Thyroid gland (tissue), 4 donors: ENCODE data around the gene MTUS2. TPM values are rescaled to one million over a fixed set of nuclear protein-coding genes. Genes with fewer than 3 reads are reported as not detected.

Experiments
- DNase-seq, 2 donors: peaks; one replicate each; pipeline ENCODE4 v3.0.0-alpha.2; 2019
- H3K27ac ChIP-seq, 3 donors: fragments of 200-600 bp; sonication (generic); 1 replicate in 2 of 3; 2 replicates in 1 of 3; pipeline ENCODE4 v1.5.1; 2016 to 2019; ENCODE audit warnings: mild to moderate bottlenecking in 1 of 3, moderate library complexity in 1 of 3
- H3K27me3 ChIP-seq: fragments of 200-600 bp; sonication (generic); one replicate; pipeline ENCODE4 v1.5.1; 2019
- H3K36me3 ChIP-seq, 2 donors: fragments of 200-600 bp; sonication (generic); one replicate each; pipeline ENCODE4 v1.5.1; 2016 to 2019
- H3K4me1 ChIP-seq, 2 donors: fragments of 200-600 bp; sonication (generic); one replicate each; pipeline ENCODE4 v1.5.1; 2017 to 2019
- H3K4me3 ChIP-seq, 3 donors: fragments of 200-600 bp; sonication (generic); replicated peaks in 1 of 3; 1 replicate in 2 of 3; 2 replicates in 1 of 3; pipeline ENCODE4 v1.5.1; 2016; ENCODE audit warnings: mild to moderate bottlenecking in 1 of 3
- H3K9me3 ChIP-seq: fragments of 200-600 bp; sonication (generic); one replicate; pipeline ENCODE4 v1.5.1; 2017
- POLR2A ChIP-seq, 2 donors: fragments of 450-650 bp; IDR thresholded peaks; one replicate each; pipeline ENCODE4 v1.6.1; 2017; ENCODE audit warnings: antibody characterized with exemption in 2 of 2, mild to moderate bottlenecking in 2 of 2, moderate library complexity in 1 of 2
- WGBS, 2 donors: methylation state at CpG; one replicate each; pipeline ENCODE4 v1.1.5; 2017; 5-methylcytosine and 5-hydroxymethylcytosine counted together
- intact Hi-C: fragments of 100-400 bp; cut with DNase I; formaldehyde crosslinking; loops from one replicate; pipeline ENCODE4 v1.15.1; 2023
- total RNA-seq, 4 donors: library from RNA; depleted of rRNA; stranded (reverse); fragments of >200 nt; gene quantifications; one replicate each; pipeline ENCODE4 v1.2.3, GENCODE V29; 2016
- TF ChIP-seq, protein P1 (sequence below), 6 experiments: fragments of 200-600 bp in 3 of 6; fragments of 450-650 bp in 3 of 6; sonication (generic) in 3 of 6; IDR thresholded peaks; one replicate each; pipeline ENCODE4 v1.5.1; 2016 to 2019; ENCODE audit warnings: antibody characterized with exemption in 6 of 6, mild to moderate bottlenecking in 2 of 6, inconsistent platforms in 1 of 6, moderate library complexity in 1 of 6

MTUS2 gene
- total RNA-seq, 4 donors from 2014 or later, result 0.98 to 1.5 (median 1.1) TPM

DNA sequence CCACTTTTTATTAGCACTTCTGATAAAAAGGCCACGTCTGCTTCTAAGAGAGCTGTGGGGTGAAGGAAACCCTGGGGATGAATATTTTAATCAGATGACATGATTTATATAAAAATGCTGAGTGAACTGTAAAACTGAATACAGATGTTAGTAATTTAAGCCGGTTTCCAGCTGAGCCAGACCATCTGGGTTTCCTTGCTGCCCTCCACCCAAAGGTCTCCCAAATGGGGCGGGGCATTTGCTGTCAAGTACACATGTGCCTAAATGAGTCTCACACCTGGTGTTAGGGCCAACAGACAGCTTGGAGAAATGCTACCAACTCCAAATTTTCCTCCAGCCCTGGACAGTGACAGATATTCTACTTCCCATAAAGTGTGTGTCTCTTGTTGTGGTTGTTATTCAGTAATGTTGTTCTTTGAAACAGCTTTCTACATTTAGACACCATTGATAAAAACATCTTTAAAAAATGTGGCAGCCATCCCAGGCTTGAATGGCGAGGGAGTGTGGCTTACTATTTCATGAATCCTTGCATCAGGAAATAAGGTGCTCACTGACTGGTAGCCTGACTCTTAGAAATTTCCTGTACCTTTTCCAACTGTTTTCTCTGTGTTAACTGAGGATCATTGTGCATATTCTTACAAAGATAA, 350.4 kb downstream of the MTUS2 start:
- Histone ChIP-seq H3K9me3 (no peaks in the 10 kb centered on the region), H3K4me3 (no peak overlapping the region), H3K36me3 (no peaks in the 10 kb centered on the region), H3K4me1 (no peaks in the 10 kb centered on the region), H3K27ac (no peak overlapping the region), H3K27me3 (no peaks in the 10 kb centered on the region)
- DNase-seq, result no peak
- intact Hi-C loops, result no loop called here
- WGBS, 2 donors, result 72 to 79% methylated on average over 4 of the region's 4 CpGs
- TF ChIP-seq POLR2A (IDR thresholded peaks at IDR 0.05), result no peak
- TF ChIP-seq, protein P1, sequence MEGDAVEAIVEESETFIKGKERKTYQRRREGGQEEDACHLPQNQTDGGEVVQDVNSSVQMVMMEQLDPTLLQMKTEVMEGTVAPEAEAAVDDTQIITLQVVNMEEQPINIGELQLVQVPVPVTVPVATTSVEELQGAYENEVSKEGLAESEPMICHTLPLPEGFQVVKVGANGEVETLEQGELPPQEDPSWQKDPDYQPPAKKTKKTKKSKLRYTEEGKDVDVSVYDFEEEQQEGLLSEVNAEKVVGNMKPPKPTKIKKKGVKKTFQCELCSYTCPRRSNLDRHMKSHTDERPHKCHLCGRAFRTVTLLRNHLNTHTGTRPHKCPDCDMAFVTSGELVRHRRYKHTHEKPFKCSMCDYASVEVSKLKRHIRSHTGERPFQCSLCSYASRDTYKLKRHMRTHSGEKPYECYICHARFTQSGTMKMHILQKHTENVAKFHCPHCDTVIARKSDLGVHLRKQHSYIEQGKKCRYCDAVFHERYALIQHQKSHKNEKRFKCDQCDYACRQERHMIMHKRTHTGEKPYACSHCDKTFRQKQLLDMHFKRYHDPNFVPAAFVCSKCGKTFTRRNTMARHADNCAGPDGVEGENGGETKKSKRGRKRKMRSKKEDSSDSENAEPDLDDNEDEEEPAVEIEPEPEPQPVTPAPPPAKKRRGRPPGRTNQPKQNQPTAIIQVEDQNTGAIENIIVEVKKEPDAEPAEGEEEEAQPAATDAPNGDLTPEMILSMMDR (IDR thresholded peaks at IDR 0.05), result no peak

GRCh38 chr13:29171244-29171643, 351.1 kb downstream of the MTUS2 start:
- Histone ChIP-seq H3K36me3 (no peaks in the 10 kb centered on the region), H3K4me1 (no peaks in the 10 kb centered on the region), H3K27ac (no peak overlapping the region), H3K9me3 (no peaks in the 10 kb centered on the region), H3K4me3 (no peak overlapping the region), H3K27me3 (no peaks in the 10 kb centered on the region)
- no peak for TF ChIP-seq POLR2A (IDR thresholded peaks at IDR 0.05)
- TF ChIP-seq, protein P1 (IDR thresholded peaks at IDR 0.05), result no peak
- WGBS, 2 donors, result 92 to 95% methylated on average over 3 of the region's 3 CpGs
- DNase-seq, result no peak
- intact Hi-C loops, result no loop called here

- no peaks in the 10 kb centered on the region for H3K9me3 ChIP-seq
- 75 to 84% methylated on average over 3 of the region's 3 CpGs for WGBS, 2 donors
- no peaks in the 10 kb centered on the region for H3K36me3 ChIP-seq
- intact Hi-C loops, result no loop called here
- no peaks in the 10 kb centered on the region for H3K4me1 ChIP-seq
- no peak overlapping the region for H3K4me3 ChIP-seq
- H3K27ac ChIP-seq, result no peak overlapping the region
- TF ChIP-seq POLR2A (IDR thresholded peaks at IDR 0.05), result no peak
- H3K27me3 ChIP-seq, result no peaks in the 10 kb centered on the region
- no peak for DNase-seq
Measured at GRCh38 chr13:29174093-29174492, 354.0 kb downstream of the MTUS2 start.

- H3K9me3 ChIP-seq, result no peaks in the 10 kb centered on the region
- H3K4me3 ChIP-seq, result no peak overlapping the region
- intact Hi-C loops, result no loop called here
- H3K4me1 ChIP-seq, result peaks cover 0 to 4% of the 10 kb centered on the region in 2 donors
- DNase-seq, result no peak
- no peak overlapping the region for H3K27ac ChIP-seq
- H3K36me3 ChIP-seq, result no peaks in the 10 kb centered on the region
- H3K27me3 ChIP-seq, result no peaks in the 10 kb centered on the region
- TF ChIP-seq POLR2A (IDR thresholded peaks at IDR 0.05), result no peak
- TF ChIP-seq, protein P1 (IDR thresholded peaks at IDR 0.05), result no peak
- 79 to 83% methylated on average over 3 of the region's 3 CpGs for WGBS, 2 donors
Measured at GRCh38 chr13:29175250-29175873, 355.2 kb downstream of the MTUS2 start.

DNA sequence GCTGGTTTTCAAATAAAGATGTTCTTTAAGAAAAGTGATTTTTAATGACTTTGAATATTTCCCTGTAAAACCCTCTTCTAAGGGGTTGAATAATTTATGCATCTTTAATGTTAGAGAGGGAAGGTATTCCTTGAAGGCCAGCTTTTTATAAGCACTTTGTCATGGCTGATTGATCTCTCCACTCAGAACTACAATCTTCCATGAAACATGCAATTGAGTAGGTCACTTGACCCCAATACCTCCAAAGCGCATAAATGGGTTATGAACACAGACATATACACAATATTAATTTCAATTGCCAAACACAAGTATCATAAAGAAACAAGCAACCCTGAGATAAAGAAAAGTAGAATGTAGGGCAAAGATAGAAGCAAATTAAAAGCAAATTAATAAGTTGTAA, 359.9 kb downstream of the MTUS2 start:
- Histone ChIP-seq H3K4me1 (peaks cover 0 to 6% of the 10 kb centered on the region in 2 donors), H3K4me3 (no peak overlapping the region), H3K27ac (no peak overlapping the region), H3K36me3 (no peaks in the 10 kb centered on the region), H3K9me3 (no peaks in the 10 kb centered on the region), H3K27me3 (no peaks in the 10 kb centered on the region)
- intact Hi-C loops, result no loop called here
- 40 to 51% methylated on average over 1 of the region's 1 CpG for WGBS, 2 donors
- no peak for DNase-seq
- TF ChIP-seq, protein P1 (IDR thresholded peaks at IDR 0.05), result no peak
- no peak for TF ChIP-seq POLR2A (IDR thresholded peaks at IDR 0.05)
